Upper lobe of left lung (tissue), 6 donors: ENCODE measurements around the gene SMAD1. TPM values are rescaled to one million over a fixed set of nuclear protein-coding genes. Genes with fewer than 3 reads are reported as not detected.

Source experiments
- ATAC-seq, 2 donors: fragments of 200-7000 bp; cut with Tn5 transposase; one replicate each; pipeline ENCODE4 v1.9.1; 2022; ENCODE audit warnings: mild to moderate bottlenecking in 2 of 2, moderate library complexity in 2 of 2; ENCODE audit not compliant: low FRiP score in 2 of 2
- DNase-seq, 2 donors: peaks; one replicate each; pipeline ENCODE4 v3.0.0-alpha.2; 2019 to 2020
- H3K27ac ChIP-seq, 4 donors: fragments of 200-600 bp; sonication (generic); one replicate each; pipeline ENCODE4 v1.5.1; 2016 to 2019
- H3K27me3 ChIP-seq, 4 donors: fragments of 200-600 bp; sonication (generic); one replicate each; pipeline ENCODE4 v1.5.1; 2017 to 2019
- H3K36me3 ChIP-seq, 4 donors: fragments of 200-600 bp; sonication (generic); one replicate each; pipeline ENCODE4 v1.5.1; 2016 to 2019
- H3K4me1 ChIP-seq, 4 donors: fragments of 200-600 bp; sonication (generic); one replicate each; pipeline ENCODE4 v1.5.1; 2018 to 2019
- H3K4me3 ChIP-seq, 4 donors: fragments of 200-600 bp; sonication (generic); one replicate each; pipeline ENCODE4 v1.5.1; 2017 to 2019; ENCODE audit warnings: mild to moderate bottlenecking in 2 of 4, moderate library complexity in 1 of 4
- H3K9me3 ChIP-seq, 4 donors: fragments of 200-600 bp; sonication (generic); one replicate each; pipeline ENCODE4 v1.5.1; 2018 to 2019
- CTCF ChIP-seq, 6 experiments: fragments of 450-650 bp in 4 of 6; fragments of 200-600 bp in 2 of 6; sonication (generic) in 2 of 6; IDR thresholded peaks; one replicate each; pipeline ENCODE4 v1.5.1; 2016 to 2019; ENCODE audit warnings: antibody characterized with exemption in 6 of 6
- EP300 ChIP-seq, 4 donors: sonication (generic); formaldehyde crosslinking; IDR thresholded peaks; one replicate each; pipeline ENCODE4 v1.5.1; 2017; ENCODE audit warnings: antibody characterized with exemption in 4 of 4, control low read depth in 2 of 4
- POLR2A ChIP-seq, 4 donors: fragments of 450-650 bp; IDR thresholded peaks; one replicate each; pipeline ENCODE4 v1.5.1; 2016 to 2017; ENCODE audit warnings: antibody characterized with exemption in 4 of 4, mild to moderate bottlenecking in 2 of 4
- POLR2AphosphoS5 ChIP-seq, 2 donors: sonication (generic); formaldehyde crosslinking; IDR thresholded peaks; one replicate each; pipeline ENCODE4 v1.5.1; 2017; ENCODE audit warnings: antibody characterized with exemption in 2 of 2
- WGBS, 2 donors: methylation state at CpG; one replicate each; pipeline ENCODE4 v1.1.5; 2017 to 2018; 5-methylcytosine and 5-hydroxymethylcytosine counted together
- total RNA-seq, 6 donors: library from RNA; depleted of rRNA in 4 of 6; stranded (reverse); fragments of >200 nt in 4 of 6; gene quantifications; one replicate each; pipeline versions ENCODE4 v1.1.0 to v1.2.1, GENCODE V29; 2016 to 2021
- donor health status: DM: no; HTN: no; CAD: no; lungs with moderate emphysema.
- donor health status: DM: no; HTN: yes; CAD: no; lungs with severe emphysema.

Gene SMAD1
- 10 to 100 TPM in 5 of 6 donors, 1 to 10 TPM in 1; 7.2 to 39.8 (median 21.9) TPM for total RNA-seq

GRCh38 chr4:145481164-145481941, at the start of gene SMAD1:
Gene SMAD1 (plus strand): TSS chr4:145481853. CDS start chr4:145514614, 32,761 bp downstream.
- peak; percentile 80 to 96 for DNase-seq
- 2% methylated on average over 22 to 63 of the region's 65 CpGs for WGBS, 2 donors
- H3K4me1 ChIP-seq, result peaks cover 4 to 24% (median 12%) of the 10 kb centered on the region in 4 donors

GRCh38 chr4:145433684-145434083, 48.0 kb upstream of the SMAD1 start:
- DNase-seq, result no peak
- no peaks in the 10 kb centered on the region for H3K4me1 ChIP-seq
- H3K4me3 ChIP-seq, result no peak overlapping the region
- H3K27ac ChIP-seq, result no peak overlapping the region
- TF ChIP-seq POLR2A (IDR thresholded peaks at IDR 0.05) (no peak), POLR2AphosphoS5 (IDR thresholded peaks at IDR 0.05) (no peak), EP300 (IDR thresholded peaks at IDR 0.05) (no peak), CTCF (IDR thresholded peaks at IDR 0.05) (no peak)
- H3K27me3 ChIP-seq, result no peaks in the 10 kb centered on the region
- H3K36me3 ChIP-seq, result no peaks in the 10 kb centered on the region
- no peak for ATAC-seq
- H3K9me3 ChIP-seq, result peaks cover 0 to 4% (median 0%) of the 10 kb centered on the region in 4 donors

More at GRCh38 chr4:145481164-145481941, at the start of gene SMAD1:
- ATAC-seq, result peak; percentile 92 to 94
- TF ChIP-seq POLR2A (IDR thresholded peaks at IDR 0.05) (peak; percentile 32 to 79 (median 62)), EP300 (IDR thresholded peaks at IDR 0.05) (no peak), CTCF (IDR thresholded peaks at IDR 0.05) (no peak), POLR2AphosphoS5 (IDR thresholded peaks at IDR 0.05) (peak; percentile 10 to 64)
- Histone ChIP-seq H3K27me3 (no peaks in the 10 kb centered on the region), H3K36me3 (no peaks in the 10 kb centered on the region), H3K9me3 (no peaks in the 10 kb centered on the region), H3K4me3 (peak within 1 kb of the TSS; percentile 78 to 88 (median 86)), H3K27ac (peak within 1 kb of the TSS; percentile 85 to 97 (median 94))

- H3K4me3 ChIP-seq, result no peak overlapping the region
- H3K36me3 ChIP-seq, result no peaks in the 10 kb centered on the region
- H3K4me1 ChIP-seq, result no peaks in the 10 kb centered on the region
- no peak overlapping the region for H3K27ac ChIP-seq
- TF ChIP-seq CTCF (IDR thresholded peaks at IDR 0.05), result no peak
- no peak for TF ChIP-seq POLR2A (IDR thresholded peaks at IDR 0.05)
- TF ChIP-seq POLR2AphosphoS5 (IDR thresholded peaks at IDR 0.05), result no peak
- no peak for TF ChIP-seq EP300 (IDR thresholded peaks at IDR 0.05)
- 86 to 90% methylated on average over 3 of the region's 3 CpGs for WGBS, 2 donors
- H3K27me3 ChIP-seq, result no peaks in the 10 kb centered on the region
- no peak for DNase-seq
- peaks cover 0 to 4% (median 0%) of the 10 kb centered on the region in 4 donors for H3K9me3 ChIP-seq
- ATAC-seq, result no peak
Observed at GRCh38 chr4:145435646-145436045, 46.0 kb upstream of the SMAD1 start.

GRCh38 chr4:145436114-145436513, 45.5 kb upstream of the SMAD1 start:
- H3K27me3 ChIP-seq, result no peaks in the 10 kb centered on the region
- no peaks in the 10 kb centered on the region for H3K36me3 ChIP-seq
- 80 to 85% methylated on average over 4 of the region's 4 CpGs for WGBS, 2 donors
- no peak for ATAC-seq
- H3K27ac ChIP-seq, result no peak overlapping the region
- DNase-seq, result no peak
- TF ChIP-seq CTCF (IDR thresholded peaks at IDR 0.05) (no peak), EP300 (IDR thresholded peaks at IDR 0.05) (no peak), POLR2A (IDR thresholded peaks at IDR 0.05) (no peak), POLR2AphosphoS5 (IDR thresholded peaks at IDR 0.05) (no peak)
- no peak overlapping the region for H3K4me3 ChIP-seq
- H3K4me1 ChIP-seq, result no peaks in the 10 kb centered on the region
- H3K9me3 ChIP-seq, result peaks cover 0 to 4% (median 0%) of the 10 kb centered on the region in 4 donors
